Glomerular visceral epithelial cell (primary cell): ENCODE measurements around the gene FCER1G.
"Not testable (repeated sequence)": the region's sequence is repeated elsewhere in the genome, so short reads cannot be mapped to it uniquely, and the experiment has no call there.

ENCODE experiments used
- DNase-seq: peaks from one replicate; pipeline ENCODE4 v3.0.0-alpha.2; 2016; ENCODE audit errors: extremely low spot score

Gene FCER1G

DNA sequence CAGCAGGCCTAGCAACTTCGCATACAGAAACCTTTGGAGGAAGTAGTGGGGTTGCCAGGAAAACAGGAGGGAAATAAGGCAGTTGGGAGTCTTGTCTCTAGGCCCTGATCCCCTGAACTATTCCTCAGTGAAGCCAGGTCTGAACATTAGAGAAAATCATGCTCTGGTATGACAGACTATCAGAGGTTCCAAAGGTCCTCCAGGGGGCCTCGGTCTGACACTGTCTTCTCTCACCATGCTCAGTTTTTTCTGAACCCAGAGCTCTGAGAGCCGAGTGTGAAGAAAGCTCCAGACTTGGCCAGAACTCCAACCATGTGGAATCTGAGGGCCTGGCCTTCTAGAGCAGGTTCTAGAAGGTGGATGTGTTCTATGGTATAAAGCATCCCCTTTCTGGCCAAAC is 14.8 kb downstream of the FCER1G start:
- no peak for DNase-seq

DNA sequence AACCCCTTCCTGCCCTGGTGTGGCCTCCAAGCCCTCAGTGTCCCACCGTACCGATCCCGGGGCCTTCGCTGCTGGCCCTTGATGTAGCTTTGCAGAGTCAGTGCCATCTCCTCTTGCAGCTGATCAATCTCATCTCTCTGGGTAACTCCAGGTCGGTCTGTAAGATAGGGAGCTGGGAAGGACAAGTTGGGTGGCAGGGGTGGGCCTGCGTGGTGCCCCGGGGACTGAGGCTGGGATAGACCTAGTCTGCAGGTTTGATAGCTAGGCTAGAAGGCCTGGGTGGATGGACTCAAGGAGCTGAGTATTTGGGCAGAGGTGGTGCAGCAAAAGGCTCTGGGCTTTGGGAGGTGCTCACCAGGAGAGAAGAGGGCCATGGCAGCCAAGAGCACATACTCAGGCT is 15.7 kb downstream of the FCER1G start:
- DNase-seq = no peak

DNA sequence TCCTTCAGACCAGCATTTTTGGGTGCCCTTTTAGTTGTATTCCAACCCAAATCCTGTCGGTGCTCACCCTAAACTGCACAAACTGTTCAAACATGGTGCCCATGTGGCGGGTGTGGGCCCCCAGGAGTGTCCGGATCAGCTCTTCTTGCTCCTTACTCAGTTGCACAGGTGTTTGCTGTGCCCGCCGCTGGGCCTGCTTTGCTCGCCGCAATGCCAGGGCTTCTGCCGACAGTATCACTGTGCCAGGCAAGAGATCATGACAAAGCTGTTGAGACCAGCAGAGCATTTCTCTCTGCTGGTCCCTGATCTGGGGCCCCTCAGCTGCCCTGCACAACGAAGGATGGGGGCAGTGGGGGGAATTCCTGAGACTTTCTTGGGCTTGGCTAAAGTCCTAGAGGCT is 18.0 kb downstream of the FCER1G start:
- DNase-seq = no peak

DNA sequence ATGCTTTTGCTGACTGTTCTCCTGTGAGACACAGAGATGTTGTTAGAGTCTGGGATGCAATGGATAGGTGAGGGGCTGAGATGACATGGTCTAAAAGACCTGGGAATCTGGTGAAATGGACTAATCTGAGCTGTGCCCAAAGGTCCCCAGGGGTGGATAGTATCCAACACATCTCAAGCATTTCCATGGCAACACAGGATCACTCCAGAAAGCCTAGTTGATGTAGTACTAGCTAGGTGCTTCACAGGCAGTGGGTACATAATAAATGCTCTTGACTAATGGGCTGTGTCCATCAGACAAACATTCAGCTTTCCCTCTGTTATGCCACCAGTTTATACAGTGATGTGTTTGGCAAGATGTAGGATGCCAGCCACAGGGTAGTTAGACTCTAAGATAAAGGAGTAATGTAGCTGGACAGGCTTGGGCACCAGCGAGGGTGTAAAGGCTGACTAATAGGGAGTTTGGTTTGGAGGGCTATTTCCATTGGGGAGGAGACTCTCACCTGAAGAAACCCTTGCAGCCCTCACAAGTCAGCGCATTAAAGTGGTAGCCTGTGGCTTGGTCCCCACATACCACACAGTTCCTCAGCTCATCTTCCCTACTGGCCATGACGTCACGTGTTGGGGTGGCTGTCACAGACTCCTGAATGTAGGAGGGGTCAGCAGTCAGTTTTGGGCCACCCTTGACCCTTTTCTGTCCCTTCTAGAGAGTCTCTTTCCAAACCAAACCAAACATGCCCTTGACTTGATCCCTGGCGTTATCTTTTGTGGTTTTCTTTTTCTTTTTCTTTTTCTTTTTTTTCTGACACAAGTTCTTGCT is 21.1 kb downstream of the FCER1G start:
- no peak for DNase-seq

DNA sequence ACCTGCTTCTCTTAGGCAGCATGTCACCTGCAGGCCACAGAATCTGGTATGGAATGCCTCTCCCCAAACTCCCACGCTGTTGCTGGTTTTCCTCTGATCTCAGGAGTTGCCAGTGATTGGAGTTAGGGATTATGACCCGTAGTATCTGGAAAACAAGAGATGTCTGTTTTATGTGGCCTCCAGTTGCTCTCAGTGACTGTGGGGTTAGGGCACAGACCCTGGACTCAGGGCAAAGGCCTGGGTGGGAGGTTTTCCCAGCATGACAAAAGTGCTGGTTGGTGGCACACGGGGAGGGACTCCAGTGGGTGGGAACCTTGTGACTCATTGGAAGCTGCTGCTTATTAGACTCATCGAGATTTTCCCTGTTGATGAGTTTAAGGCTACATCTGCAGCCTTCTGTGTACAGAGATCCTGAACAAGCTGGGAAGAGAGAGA is 23.0 kb downstream of the FCER1G start, which contains the start of gene NR1I3:
TSS of gene NR1I3 (minus strand) at position 165 of the 435 bp plus-strand sequence. CDS start 1,638 bp downstream, outside the sequence.
- DNase-seq = no peak

DNA sequence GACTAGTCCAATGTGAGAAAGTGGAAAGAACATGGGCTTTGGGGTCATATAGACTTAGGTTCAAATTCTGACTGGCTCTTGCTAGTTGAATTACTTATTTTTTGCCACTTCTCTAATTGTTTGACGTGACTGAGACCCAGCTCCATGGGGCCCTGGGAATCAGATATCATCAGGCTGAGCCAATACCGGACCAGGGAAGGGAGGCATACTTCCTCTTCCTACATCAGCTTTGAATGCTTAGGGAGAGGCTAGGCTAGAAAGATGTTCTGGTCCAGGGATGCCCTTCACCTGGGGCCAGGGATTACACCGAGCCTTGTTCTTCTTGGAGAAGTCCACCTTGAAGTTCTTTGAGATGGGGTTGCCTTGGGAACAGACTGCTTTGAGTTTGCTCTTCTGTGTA is 26.6 kb downstream of the FCER1G start:
- no peak for DNase-seq

DNA sequence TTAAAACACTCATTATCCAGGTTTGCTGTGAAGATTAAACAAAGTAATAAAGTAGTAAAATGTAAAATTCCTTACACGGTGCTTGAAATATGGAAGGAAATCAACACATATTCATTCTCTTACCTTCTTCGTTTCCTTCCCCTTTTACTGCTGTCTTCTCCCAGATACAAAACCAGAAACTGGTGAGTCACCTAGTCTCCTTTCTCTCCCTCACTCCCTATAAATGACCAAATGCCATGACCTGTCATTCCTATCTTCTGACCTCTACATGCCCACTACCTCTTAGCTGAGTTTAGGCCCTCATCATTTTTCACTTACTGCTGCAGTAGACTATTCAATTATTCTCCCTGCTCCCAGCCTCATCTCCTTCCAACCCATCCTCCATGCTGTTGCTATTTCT is 27.2 kb downstream of the FCER1G start:
- DNase-seq = no peak

DNA sequence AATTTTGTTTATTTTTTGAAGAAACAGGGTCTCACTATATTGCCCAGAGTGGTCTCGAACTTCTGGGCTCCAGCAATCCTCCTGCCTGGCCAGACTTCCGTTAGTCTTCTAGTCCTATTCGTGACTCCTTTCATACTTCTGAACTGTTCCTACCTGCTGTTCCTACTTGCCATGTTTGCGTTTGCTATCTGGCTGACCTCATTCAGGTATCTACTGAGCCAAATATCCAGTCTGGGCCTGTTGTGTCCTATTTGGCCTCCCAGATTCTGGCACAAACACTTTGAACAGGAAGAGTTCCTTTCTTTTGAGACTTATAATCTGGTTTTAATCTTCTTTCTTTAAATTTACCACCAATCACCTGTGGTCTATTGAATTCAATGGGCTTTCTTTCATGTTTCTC is 29.8 kb downstream of the FCER1G start:
- DNase-seq = no peak

DNA sequence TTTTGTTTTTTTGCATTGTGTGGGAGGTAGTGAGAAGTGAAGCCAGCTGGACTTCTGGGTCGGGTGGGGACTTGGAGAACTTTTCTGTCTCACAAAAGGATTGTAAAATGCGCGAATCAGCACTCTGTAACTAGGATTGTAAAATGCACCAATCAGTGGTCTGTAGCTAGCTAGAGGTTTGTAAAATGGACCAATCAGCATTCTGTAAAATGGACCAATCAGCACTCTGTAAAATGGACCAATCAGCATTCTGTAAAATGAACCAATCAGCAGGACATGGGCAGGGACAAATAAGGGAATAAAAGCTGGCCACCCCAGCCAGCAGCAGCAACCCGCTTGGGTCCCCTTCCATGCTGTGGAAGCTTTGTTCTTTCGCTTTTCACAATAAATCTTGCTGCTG is 35.0 kb downstream of the FCER1G start:
- not testable (repeated sequence) for DNase-seq

DNA sequence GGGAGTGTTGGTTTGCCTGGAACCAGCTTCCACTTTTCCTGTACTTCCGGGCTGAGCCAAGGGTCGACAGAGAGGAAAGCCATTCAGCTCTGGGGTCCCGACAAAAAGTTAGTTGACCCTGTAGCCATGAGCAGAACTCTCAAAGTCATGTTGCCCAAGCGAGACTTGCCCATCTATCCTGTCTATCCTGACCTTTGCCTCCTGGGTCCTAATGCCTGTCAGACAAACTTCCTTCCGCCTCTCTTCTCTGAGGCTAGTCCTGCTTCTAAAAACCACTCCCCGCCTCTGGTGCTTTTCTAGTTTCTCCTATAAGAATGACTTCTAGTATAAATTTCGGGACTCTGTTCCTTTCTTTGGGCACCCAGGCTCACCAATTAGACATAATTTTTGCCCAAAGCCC is 35.7 kb downstream of the FCER1G start:
- DNase-seq = no peak

DNA sequence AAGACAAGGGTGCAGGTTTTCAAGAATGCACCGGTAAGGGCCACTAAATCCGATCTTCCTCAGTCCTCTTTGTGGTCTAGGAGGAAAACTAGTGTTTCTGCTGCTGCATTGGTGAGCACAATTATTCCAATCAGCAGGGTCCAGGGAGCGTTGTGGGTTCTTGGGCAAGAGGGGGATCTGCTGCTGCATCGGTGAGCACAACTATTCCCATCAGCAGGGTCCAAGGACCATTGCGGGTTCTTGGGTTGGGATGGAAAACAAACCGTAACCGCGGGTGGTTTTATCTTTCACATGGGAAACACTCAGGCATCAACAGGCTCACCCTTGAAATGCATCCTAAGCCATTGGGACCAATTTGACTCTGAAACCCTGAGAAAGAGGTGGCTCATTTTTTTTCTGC is 36.5 kb downstream of the FCER1G start:
- no peak for DNase-seq

DNA sequence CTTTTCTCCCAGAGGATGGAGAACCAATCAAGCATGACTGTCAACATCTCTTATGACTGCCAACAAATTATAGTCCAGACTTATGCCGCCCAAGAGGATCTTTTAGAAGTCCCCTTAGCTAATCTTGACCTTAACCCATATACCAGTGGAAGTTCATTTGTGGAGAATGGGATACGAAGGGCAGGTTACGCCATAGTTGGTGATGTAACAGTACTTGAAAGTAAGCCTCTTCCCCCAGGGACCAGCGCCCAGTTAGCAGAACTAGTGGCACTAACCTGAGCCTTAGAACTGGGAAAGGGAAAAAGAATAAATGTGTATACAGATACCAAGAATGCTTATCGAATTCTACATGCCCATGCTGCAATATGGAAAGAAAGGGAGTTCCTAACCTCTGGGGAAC is 40.2 kb downstream of the FCER1G start:
- DNase-seq = not testable (repeated sequence)

DNA sequence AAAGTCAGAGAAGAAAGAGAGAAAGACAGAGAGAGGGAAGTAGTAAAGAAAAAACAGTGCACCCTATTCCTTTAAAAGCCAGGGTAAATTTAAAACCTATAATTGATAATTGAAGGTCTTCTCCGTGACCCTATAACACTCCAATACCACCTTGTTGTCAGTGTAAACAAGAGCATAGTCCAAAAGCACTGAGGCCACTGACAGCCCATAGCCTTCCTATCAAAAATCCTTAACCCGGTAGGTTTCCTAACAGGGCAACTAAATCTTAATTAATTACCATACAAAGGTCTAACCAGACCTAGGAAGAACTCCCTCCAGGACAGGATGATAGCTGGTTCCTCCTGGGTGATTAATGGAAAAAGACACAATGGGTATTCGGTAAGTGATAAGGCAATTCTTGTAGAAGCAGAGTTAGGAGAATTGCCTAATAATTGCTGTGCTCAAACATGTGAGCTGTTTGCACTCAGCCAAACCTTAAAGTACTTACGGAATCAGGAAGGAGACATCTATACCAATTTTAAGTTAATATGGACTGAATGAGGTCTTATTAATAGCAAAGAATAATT is 40.9 kb downstream of the FCER1G start:
- not testable (repeated sequence) for DNase-seq

DNA sequence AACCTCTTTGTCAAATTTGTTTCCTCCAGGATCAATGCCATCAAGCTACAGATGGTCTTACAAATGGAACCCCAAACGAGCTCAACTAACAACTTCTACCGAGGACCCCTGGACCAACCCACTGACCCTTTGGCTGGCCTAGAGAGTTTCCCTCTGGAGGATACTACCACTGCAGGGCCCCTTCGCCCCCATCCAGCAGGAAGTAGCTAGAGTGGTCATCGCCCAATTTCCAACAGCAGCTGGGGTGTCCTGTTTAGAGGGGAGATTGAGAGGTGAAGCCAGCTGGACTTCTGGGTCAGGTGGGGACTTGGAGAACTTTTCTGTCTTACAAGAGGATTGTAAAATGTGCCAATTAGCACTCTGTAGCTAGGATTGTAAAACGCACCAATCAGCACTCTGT is 42.0 kb downstream of the FCER1G start:
- not testable (repeated sequence) for DNase-seq

DNA sequence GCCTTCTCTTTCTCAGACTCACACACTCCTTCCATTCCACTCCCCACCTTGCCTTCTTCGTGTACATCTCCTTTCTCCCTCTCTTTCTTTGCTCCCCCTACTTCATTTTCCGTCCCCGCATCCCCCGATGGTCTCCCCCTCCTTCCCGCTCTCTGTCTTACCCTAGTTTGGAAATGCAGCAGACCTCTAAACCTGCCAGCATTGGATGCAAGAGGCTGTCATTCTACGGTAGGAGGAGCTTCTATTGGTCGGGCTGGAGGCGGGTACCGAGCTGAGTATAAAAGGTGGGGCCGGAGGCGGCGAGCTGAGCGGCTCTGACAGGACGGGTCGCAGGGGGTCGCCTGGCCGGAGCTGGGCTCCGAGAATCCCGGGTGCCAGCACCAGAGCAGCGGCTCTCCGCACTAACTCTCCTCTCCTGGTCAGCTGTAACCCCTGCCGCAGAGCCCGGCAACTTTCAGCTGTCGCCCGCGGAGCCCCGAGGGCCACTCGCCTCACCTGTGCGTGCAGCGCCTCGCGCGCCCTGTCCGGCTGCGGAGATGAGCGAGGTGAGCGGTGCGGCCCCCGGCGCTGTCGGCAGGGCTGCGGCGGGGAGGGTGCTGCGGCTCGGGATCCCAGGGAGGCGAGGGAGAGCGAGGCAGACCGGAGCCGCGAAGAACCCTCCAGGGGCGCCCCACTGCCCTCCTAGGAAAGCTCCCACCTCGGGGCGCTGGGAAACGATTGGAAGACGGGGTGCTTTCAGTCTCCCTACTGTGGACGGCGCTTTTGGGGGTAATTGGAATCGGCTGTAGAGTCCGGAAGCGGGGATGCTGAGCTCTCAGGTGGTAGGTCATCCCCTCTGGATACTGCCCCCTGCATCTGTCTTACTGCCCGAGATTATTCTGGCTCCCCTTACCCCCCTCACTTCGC is 43.6 kb downstream of the FCER1G start, which contains the start of gene PCP4L1:
TSS of gene PCP4L1 (plus strand) at position 307 of the 906 bp plus-strand sequence. CDS start at position 537, 230 bp downstream.
- peak; percentile 36 for DNase-seq

DNA sequence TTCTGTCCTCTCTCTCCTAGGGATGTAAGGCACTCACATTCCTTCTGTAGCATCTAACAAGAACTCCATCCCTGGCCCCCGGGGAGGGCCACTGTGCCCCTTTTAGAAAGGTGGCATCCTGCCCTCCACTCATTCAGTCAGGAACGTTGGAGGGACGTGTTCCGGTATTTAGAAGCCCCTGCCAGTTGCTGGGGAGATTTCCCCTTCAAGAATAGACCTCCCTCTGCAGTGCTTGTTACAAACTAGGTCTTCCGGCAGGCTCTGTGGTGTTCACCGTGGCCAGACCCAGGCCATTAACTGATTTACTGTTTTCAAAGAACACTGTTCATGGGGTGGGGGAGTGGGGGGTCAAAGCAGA is 44.2 kb downstream of the FCER1G start:
- no peak for DNase-seq

DNA sequence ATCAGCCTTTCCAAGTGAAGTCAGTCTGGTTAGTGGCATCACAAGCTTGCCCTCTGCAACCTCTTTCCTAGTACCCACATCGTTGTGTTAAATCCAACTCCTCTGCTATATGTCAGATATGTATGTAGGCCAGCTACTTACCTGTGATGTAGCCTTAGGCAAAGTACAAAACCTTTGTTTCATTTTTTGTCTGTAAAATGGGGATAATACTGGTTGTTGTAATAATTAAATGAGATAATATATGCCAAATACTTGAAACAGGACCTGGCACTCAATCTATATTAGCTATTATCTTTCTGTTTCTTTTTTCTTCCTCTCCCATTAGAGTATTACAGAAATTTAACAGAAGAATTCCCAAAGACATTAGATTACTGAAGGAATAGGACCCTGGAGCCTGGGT is 44.7 kb downstream of the FCER1G start:
- no peak for DNase-seq

DNA sequence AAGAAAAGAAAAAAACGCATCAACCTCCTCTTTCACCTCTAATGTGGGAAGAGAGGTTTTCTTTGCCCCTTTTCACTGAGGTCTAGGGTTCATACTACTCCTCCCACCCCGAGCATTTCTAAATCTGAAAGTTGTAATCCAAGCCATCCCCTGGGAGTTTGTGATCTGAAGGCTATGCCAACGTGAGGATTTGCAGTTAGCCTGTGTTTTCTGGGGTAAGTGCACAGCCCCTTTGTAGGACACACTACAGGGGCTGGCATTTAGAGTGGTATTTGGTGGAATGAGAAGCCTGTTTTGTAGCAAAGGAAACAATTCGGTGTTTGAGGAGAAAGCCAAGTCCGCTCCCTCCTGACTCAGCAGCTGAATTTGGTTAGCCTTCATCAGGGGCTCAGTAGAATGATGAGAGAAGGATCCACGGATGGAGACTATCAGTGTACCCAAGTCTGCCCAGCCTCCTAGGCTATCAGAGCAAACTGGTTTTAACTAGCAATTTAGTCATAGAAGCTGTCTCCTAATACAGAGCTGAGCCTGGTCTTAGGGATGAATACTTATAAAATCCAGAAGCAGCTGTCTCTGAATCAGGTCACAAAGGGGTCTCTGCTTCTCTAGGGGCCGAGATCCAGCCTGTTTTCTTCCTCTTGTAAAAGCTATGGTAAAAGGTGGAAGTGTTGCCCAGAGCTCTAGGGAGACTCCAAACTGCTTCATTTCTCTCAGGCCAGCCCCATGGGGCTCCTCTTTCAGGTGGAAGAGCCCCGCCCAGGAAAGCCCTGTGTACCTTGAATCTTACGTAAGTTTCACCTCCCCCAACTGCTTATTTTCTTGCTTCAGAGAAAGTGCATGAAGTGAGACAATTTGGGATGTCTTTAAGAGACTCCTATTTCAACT is 45.5 kb downstream of the FCER1G start:
- DNase-seq = no peak

DNA sequence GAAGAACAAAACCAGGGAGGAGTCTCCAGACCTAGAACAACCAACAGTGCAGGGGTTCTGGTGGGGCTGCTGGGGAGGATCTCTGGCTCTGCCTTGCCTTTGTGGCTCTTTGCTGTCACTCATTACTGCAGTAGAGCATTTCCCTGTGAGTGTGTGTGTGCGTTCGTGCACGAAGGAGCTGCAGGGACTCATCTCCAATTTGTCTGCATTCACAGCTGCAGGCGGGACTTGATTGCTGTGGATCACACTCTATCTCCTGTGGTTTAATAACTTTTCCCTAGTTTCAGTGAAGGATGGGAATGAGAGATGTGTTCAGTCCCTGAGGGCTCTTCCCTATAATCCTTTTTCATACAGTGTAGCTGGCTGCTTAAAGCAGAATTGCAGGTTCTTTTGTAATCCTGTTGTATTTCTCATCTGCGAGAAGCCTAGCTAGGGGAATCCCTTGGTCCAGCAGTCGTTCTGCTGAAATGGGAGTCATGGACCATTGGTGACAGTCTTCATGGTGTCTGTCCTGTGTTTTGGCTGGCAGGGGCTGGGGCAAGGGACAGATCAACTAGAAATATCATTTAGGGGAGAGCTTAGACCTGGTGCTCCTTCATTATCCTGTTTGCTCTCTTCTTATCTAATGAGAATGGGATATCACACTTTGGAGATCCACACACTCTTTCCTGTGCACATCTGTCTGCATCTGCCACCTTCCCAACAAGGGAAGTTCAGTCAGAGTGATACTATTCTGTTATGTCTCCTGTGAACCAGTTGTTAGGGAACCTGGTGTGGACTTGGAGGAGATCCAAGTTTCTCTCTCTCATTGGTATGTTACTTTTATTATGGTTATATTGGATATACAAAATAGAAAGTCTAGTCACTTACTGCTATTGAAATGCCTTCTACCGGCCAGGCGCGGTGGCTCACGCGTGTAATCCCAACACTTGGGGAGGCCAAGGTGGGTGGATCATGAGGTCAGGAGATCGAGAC is 46.5 kb downstream of the FCER1G start:
- peak; percentile 23 for DNase-seq

DNA sequence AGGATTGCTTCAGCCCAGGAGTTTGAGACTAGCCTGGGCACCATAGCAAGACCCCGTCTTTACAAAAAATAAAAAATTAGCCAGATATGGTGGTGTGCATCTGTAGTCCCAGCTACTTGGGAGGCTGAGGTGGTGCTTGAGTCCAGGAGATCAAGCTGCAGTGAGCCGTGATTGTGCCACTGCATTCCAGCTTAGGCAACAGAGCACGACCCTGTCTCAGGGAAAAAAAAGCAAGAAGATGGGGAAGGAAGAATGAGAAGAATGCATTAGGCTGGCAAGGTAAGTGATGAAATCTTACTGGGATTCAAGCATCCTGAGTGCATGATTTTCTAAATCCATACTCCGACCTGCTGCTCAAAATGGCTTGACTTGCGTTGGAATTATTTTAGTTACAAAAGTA is 50.2 kb downstream of the FCER1G start:
- DNase-seq = peak; percentile 37
